Activated naive CD4-positive, alpha-beta T cell treated with anti-CD3 and anti-CD28 coated beads for 36 hours (primary cell): Measurements from ENCODE around the gene SOS2. TPM values are rescaled to one million over a fixed set of nuclear protein-coding genes. Genes with fewer than 3 reads are reported as not detected.

Source experiments
- CTCF ChIA-PET: fragments of 350-600 bp; sonication (Branson Sonifier 250); formaldehyde crosslinking; loops from one replicate; lab custom pipeline; 2021; ENCODE audit warnings: antibody characterized with exemption; lab: Charles Lee
- DNase-seq: peaks from one replicate; pipeline ENCODE4 v3.0.0-alpha.2; 2020
- H3K27ac Mint-ChIP-seq: one replicate; pipeline ENCODE4 v1.8.0; 2021; ENCODE audit warnings: mild to moderate bottlenecking, mixed read lengths
- H3K27me3 Mint-ChIP-seq: one replicate; pipeline ENCODE4 v1.8.0; 2021; ENCODE audit warnings: low read depth, mixed read lengths
- H3K36me3 Mint-ChIP-seq: one replicate; pipeline ENCODE4 v1.8.0; 2021; ENCODE audit warnings: low read depth, mixed read lengths
- H3K4me1 Mint-ChIP-seq: one replicate; pipeline ENCODE4 v1.8.0; 2021; ENCODE audit warnings: low read depth, mixed read lengths
- H3K4me3 Mint-ChIP-seq: one replicate; pipeline ENCODE4 v1.8.0; 2021; ENCODE audit warnings: mild to moderate bottlenecking, moderate library complexity, mixed read lengths
- H3K9me3 Mint-ChIP-seq: one replicate; pipeline ENCODE4 v1.8.0; 2021; ENCODE audit warnings: mixed read lengths
- intact Hi-C: fragments of 100-400 bp; cut with micrococcal nuclease; formaldehyde crosslinking; loops from one replicate; pipeline ENCODE4 v1.15.1; 2023
- total RNA-seq, 2 experiments: library from RNA; stranded (reverse); gene quantifications; one replicate each; pipeline ENCODE4 v1.2.3, GENCODE V29; 2021

SOS2 gene
- total RNA-seq, 2 experiments from 2014 or later = 20.3 to 22.1 TPM

DNA sequence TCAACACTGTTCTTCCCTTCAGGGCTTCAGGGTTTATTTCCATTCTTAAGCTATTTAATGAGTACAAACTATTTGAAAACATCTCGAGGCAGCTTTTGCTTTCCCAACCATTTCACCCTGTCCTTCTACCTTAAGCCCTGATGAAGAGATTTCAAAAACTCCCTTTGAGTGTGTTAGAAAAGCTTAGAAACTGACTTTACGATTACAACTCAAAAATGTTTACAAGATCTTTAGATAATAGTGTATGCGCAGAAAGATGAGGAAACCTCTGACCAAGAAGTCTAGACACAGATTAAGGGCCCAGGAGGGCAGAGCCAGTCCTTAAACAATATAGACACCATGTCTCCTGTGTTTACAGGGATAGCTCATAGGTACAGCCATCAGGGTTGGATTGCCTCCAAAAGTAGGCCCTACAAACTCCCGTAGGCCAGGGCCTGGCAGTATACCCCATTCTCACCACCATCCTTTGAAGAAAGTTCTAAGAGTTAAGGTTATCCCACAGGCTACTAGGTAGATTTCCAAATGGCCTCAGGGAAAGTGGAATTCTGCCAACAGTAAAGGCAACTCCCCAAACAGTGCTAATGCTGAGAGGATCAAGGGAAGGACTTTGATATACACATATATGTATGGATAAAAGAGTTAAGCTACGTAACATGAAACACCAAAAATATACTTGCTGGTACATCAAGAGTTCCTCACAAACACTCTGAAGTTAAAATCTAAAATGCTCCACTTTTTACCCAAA lies 11.4 kb upstream of the SOS2 start:
- Mint-ChIP-seq H3K4me3 (no peak overlapping the region), H3K27me3 (no peaks in the 10 kb centered on the region), H3K4me1 (no peaks in the 10 kb centered on the region)

DNA sequence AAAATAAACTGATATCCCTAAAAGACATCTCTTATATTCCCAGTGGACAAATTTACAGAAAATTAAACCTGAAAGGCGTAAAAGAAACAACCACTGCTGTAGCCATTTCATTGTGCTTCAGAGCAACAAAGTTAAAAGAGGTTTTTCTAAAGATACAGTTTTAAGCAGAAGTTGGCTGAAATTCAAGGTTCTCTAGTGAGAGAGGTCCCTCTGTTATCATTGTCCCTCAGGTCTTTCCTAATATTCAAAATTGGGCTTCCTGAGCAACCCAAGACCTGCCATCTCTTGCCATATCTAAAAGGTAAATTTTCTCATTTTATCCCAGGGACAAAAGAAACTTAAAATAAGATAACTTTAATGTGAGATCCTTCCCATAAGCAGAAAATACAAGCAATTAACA lies 10.7 kb upstream of the SOS2 start:
- no peaks in the 10 kb centered on the region for H3K9me3 Mint-ChIP-seq
- H3K4me3 Mint-ChIP-seq = no peak overlapping the region
- H3K27me3 Mint-ChIP-seq = no peaks in the 10 kb centered on the region
- no peaks in the 10 kb centered on the region for H3K4me1 Mint-ChIP-seq
- intact Hi-C loops = no loop called here
- H3K27ac Mint-ChIP-seq = no peak overlapping the region
- DNase-seq = no peak
- CTCF ChIA-PET = interaction anchor here (0.7 kb wide), 1 partner anchor 374 kb away, joined by 3 read pairs; no protein-coding TSS in a partner anchor
- H3K36me3 Mint-ChIP-seq = peaks cover 3% of the 10 kb centered on the region

More for the DNA sequence above, 11.4 kb upstream of the SOS2 start:
- DNase-seq = no peak
- CTCF ChIA-PET = no interaction called here
- Mint-ChIP-seq H3K36me3 (peaks cover 3% of the 10 kb centered on the region), H3K9me3 (no peaks in the 10 kb centered on the region), H3K27ac (no peak overlapping the region)
- intact Hi-C loops = no loop called here

DNA sequence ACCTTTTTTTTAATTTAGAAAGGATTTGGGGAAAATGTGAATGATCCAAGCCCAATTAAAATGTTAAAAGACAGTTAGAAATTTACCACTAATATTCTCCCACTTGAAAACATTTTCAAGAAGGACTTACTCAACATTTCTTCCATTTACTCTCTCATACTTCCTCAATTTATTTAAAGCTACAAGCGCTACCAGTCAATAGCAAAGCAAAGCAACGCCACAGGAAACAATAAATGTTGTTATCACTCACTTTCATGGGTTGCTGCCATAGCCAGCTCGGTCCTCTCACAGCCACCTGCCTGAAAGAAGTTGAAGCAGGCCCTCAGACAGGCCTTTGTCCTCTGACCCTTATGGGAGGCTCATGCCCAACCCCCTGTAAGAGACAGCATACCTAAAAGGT lies 6.0 kb upstream of the SOS2 start:
- H3K9me3 Mint-ChIP-seq = peaks cover 6% of the 10 kb centered on the region
- CTCF ChIA-PET = interaction anchor here (0.5 to 0.6 kb wide), 2 partner anchors 87 to 495 kb away, joined by 4 read pairs; no protein-coding TSS in a partner anchor
- intact Hi-C loops = loop anchor here (10.0 kb wide), 1 partner anchor 997 kb away; no protein-coding TSS in a partner anchor
- no peak overlapping the region for H3K4me3 Mint-ChIP-seq
- H3K36me3 Mint-ChIP-seq = peaks cover 2% of the 10 kb centered on the region
- no peak overlapping the region for H3K27ac Mint-ChIP-seq
- no peak for DNase-seq
- H3K27me3 Mint-ChIP-seq = no peaks in the 10 kb centered on the region
- peaks cover 11% of the 10 kb centered on the region for H3K4me1 Mint-ChIP-seq

DNA sequence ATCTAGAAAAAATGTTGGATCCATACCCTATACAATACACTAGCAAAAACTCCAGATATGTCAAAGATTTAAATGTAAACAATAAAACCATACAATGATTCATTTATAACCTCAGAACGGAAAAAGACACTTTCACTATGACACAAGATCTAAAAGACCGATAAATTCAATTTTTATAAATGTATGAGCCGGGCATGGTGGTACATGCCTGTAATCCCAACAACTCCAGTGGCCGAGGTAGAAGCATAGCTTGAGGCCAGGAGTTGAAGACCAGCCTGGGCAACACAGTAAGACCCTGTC lies 2.5 kb upstream of the SOS2 start:
- no peak overlapping the region for H3K4me3 Mint-ChIP-seq
- peaks cover 27% of the 10 kb centered on the region for H3K4me1 Mint-ChIP-seq
- H3K27me3 Mint-ChIP-seq = no peaks in the 10 kb centered on the region
- peak; percentile 18 for DNase-seq
- intact Hi-C loops = loop anchor here (1.0 to 10.0 kb wide), 5 partner anchors 110 to 1418 kb away; partner anchors contain the start of gene FRMD6
- CTCF ChIA-PET = interaction anchor here (1.0 kb wide), 2 partner anchors 10 to 372 kb away, joined by 3 to 4 read pairs; no protein-coding TSS in a partner anchor
- peaks cover 2% of the 10 kb centered on the region for H3K36me3 Mint-ChIP-seq
- peak overlapping the region; percentile 65 for H3K27ac Mint-ChIP-seq
- peaks cover 6% of the 10 kb centered on the region for H3K9me3 Mint-ChIP-seq

DNA sequence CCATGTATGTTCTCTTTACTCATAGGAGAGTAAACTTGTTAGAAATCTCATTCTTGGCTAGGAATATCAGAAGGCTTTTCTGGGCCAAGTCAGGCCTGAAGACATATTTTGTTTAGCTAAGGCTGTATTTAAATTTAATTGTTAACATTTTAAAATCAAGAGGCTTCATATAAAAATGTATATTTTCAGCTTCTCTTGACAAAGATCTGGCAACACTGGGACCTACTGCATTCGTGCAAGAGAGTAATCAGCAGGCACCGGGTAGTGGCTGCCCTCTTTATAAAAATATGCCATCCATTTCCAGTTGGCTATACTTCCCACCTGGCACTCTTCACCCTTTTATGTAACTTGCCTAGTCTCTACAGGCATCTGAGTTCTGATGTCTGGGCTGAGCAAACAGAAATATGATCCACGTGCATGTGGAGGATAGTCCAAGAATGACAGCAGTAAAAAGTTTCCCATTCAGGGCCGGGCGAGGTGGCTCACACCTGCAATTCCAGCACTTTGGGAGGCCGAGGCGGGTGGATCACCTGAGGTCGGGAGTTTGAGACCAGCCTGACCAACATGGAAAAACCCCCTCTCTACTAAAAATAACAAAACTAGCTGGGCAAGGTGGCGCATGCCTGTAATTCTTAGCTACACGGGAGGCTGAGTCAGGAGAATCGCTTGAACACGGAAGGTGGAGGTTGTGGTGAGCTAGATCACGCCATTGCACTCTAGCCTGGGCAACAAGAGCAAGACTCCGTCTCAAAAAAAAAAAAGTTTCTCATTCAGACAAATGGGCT lies 2.0 kb upstream of the SOS2 start:
- no peak overlapping the region for H3K4me3 Mint-ChIP-seq
- peak; percentile 40 for DNase-seq
- no peaks in the 10 kb centered on the region for H3K27me3 Mint-ChIP-seq
- CTCF ChIA-PET = interaction anchor here (0.8 to 1.0 kb wide), 3 partner anchors 9 to 371 kb away, joined by 3 to 5 read pairs (median 4); no protein-coding TSS in a partner anchor
- intact Hi-C loops = loop anchor here (5.0 to 10.0 kb wide), 4 partner anchors 554 to 1419 kb away; partner anchors contain the start of gene FRMD6
- peaks cover 30% of the 10 kb centered on the region for H3K4me1 Mint-ChIP-seq
- H3K9me3 Mint-ChIP-seq = peaks cover 6% of the 10 kb centered on the region
- H3K27ac Mint-ChIP-seq = peak overlapping the region; percentile 65
- H3K36me3 Mint-ChIP-seq = peaks cover 5% of the 10 kb centered on the region

DNA sequence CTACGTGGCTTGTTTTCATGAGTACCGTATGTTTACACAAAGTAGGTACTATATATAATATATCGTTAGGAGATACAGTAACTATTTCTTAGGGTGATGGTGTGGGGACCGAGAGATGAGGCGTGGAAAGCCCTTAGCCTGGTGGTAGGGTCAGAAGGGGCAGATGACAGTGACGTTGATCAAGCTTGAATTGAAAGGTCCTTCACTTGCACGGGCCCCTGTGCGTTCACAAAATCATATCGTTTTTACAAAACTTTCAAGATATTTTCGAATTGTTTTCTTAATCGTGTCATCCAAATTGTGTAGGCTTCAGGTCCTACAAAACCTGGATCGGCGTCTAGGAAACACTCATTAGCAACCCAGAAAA lies 881 bp upstream of the SOS2 start:
- Mint-ChIP-seq H3K4me3 (peak overlapping the region; percentile 75), H3K9me3 (peaks cover 6% of the 10 kb centered on the region), H3K27ac (peak overlapping the region; percentile 77), H3K27me3 (no peaks in the 10 kb centered on the region), H3K4me1 (peaks cover 30% of the 10 kb centered on the region), H3K36me3 (peaks cover 5% of the 10 kb centered on the region)
- DNase-seq = no peak
- intact Hi-C loops = loop anchor here (5.0 to 10.0 kb wide), 4 partner anchors 555 to 1420 kb away; partner anchors contain the start of gene FRMD6
- CTCF ChIA-PET = interaction anchor here (0.8 kb wide), 1 partner anchor 76 kb away, joined by 5 read pairs; no protein-coding TSS in a partner anchor

DNA sequence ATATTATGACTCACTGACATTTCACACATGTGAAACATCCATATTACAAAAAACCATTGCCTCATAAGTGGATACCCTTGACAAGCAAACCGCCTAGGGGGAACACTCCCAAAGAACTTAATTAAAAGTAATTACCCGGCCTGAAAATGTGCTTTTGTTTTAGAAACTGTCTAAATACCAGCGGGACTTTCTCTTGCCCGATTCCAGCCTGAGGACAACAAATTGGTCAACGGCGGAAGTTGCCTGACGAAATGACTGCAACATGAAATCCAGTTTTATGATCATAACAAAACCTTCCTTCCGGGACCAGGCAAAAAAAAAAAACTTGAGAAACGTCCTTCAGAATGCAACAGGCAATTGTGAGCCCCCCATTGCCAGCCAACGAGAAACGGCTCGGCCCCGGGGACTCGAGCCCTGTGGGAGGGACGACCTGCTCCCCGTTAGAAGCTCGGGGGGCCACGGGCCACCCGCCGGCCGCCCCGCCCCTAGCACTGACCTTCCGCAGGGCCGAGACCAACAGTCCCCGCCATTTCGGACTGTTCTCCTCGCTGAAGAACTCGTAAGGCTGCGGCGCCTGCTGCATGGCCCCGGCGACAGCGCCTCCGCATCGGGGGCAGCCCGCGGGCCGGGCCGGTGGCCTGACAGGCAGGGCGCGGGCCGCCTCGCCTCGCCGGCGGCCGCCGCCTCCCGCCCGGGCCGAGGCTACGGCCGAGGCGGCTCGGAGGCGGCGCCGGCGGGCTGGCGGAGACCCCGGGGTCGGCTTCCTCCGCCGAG lies 490 bp downstream of the SOS2 start:
- intact Hi-C loops = loop anchor here (1.0 to 10.0 kb wide), 24 partner anchors 81 to 1421 kb away; partner anchors contain the start of genes DMAC2L, DNAAF2, FRMD6 and KLHDC2
- H3K9me3 Mint-ChIP-seq = peaks cover 6% of the 10 kb centered on the region
- H3K4me1 Mint-ChIP-seq = peaks cover 40% of the 10 kb centered on the region
- H3K36me3 Mint-ChIP-seq = peaks cover 5% of the 10 kb centered on the region
- no peaks in the 10 kb centered on the region for H3K27me3 Mint-ChIP-seq
- peak; percentile 75 for DNase-seq
- H3K4me3 Mint-ChIP-seq = peak overlapping the region; percentile 76
- peak overlapping the region; percentile 87 for H3K27ac Mint-ChIP-seq
- CTCF ChIA-PET = interaction anchor here (0.6 to 0.7 kb wide), 3 partner anchors 71 to 379 kb away, joined by 3 read pairs; no protein-coding TSS in a partner anchor

DNA sequence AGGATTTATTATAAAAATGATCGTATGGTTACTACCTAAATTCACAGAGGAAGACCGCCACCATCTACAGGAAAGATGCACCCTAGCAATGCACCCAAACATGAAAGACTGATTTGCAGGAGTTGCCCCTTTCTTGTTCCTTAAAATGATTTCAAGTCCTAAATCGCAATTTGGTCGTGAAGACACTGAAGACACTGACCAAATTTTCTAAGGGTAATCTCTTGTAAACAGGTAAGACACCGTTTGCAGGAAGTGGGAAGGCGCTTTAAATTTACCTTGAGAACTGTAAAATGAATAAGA lies 1.0 kb downstream of the SOS2 start:
- CTCF ChIA-PET = no interaction called here
- Mint-ChIP-seq H3K9me3 (peaks cover 2% of the 10 kb centered on the region), H3K4me3 (peak overlapping the region; percentile 76), H3K27me3 (no peaks in the 10 kb centered on the region), H3K36me3 (peaks cover 3% of the 10 kb centered on the region), H3K27ac (peak overlapping the region; percentile 87), H3K4me1 (peaks cover 44% of the 10 kb centered on the region)
- intact Hi-C loops = loop anchor here (1.0 to 10.0 kb wide), 20 partner anchors 82 to 1422 kb away; partner anchors contain the start of genes DMAC2L, DNAAF2, FRMD6 and KLHDC2
- no peak for DNase-seq

DNA sequence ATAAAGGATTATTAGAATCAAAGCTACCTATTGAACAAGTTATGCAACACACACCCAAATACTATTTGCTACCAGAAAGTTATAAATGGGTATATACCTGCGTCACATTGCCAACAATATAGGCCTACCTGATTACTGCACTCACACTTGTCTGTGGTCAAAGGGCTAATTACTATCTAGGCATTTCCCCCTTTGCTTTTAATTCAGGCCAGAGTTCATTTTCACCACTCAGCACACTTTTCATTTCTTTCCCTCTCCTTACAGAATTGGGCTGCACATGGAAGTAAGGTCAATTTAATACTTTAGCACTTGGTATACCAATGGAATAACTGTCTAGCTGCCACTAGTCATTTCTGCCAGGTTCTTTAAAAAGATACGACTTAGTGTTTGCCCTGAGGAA lies 1.7 kb downstream of the SOS2 start:
- H3K4me1 Mint-ChIP-seq = peaks cover 44% of the 10 kb centered on the region
- intact Hi-C loops = loop anchor here (1.0 to 10.0 kb wide), 20 partner anchors 83 to 1423 kb away; partner anchors contain the start of genes DMAC2L, DNAAF2, FRMD6 and KLHDC2
- CTCF ChIA-PET = interaction anchor here (1.0 kb wide), 1 partner anchor 17 kb away, joined by 3 read pairs; no protein-coding TSS in a partner anchor
- no peak overlapping the region for H3K27ac Mint-ChIP-seq
- peak overlapping the region; percentile 43 for H3K4me3 Mint-ChIP-seq
- DNase-seq = no peak
- no peaks in the 10 kb centered on the region for H3K9me3 Mint-ChIP-seq
- H3K36me3 Mint-ChIP-seq = peaks cover 3% of the 10 kb centered on the region
- H3K27me3 Mint-ChIP-seq = no peaks in the 10 kb centered on the region

DNA sequence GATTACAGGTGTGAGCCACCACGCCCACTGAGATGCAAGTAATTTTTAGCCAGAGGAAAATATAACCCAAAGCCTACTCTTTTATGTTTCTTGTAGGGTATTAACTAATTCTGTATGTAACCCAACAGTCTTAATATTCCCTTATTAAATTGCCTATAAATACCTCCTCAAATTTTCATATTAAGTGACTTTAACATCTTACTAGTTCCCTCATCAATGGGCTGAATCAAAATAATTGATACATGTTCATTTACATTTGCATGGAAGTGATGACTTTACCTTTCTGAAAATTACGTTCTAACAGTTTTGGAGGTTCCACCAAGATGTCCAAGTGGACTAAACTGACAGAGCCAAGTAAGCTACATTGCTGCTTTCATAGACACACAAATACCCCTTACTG lies 3.1 kb downstream of the SOS2 start:
- peaks cover 3% of the 10 kb centered on the region for H3K36me3 Mint-ChIP-seq
- no peaks in the 10 kb centered on the region for H3K9me3 Mint-ChIP-seq
- CTCF ChIA-PET = no interaction called here
- H3K27ac Mint-ChIP-seq = no peak overlapping the region
- intact Hi-C loops = no loop called here
- H3K4me1 Mint-ChIP-seq = peaks cover 43% of the 10 kb centered on the region
- no peaks in the 10 kb centered on the region for H3K27me3 Mint-ChIP-seq
- DNase-seq = no peak
- H3K4me3 Mint-ChIP-seq = no peak overlapping the region

DNA sequence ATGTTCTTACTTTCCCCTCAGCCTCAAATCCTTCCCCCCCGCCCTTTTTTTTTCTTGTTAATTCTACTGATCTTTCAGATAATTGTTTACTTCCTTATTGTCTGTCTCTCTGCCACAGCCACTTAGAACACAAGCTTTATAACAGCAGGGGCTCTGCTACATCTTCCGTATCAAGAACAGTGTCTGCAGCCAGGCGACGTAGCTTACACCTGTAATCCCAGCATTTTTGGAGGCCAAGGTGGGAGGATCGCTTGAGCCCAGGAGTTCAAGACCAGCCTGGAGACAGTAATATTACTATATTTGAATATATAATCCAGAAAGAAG lies 5.4 kb downstream of the SOS2 start:
- Mint-ChIP-seq H3K36me3 (peaks cover 3% of the 10 kb centered on the region), H3K9me3 (no peaks in the 10 kb centered on the region), H3K4me1 (peaks cover 46% of the 10 kb centered on the region), H3K4me3 (no peak overlapping the region), H3K27me3 (no peaks in the 10 kb centered on the region), H3K27ac (no peak overlapping the region)
- intact Hi-C loops = no loop called here
- CTCF ChIA-PET = interaction anchor here (0.7 to 0.8 kb wide), 2 partner anchors 34 to 334 kb away, joined by 4 to 7 read pairs; no protein-coding TSS in a partner anchor
- DNase-seq = no peak
